Measurements from ENCODE around the gene INPP5K.

- TF ChIP-seq TAF1 (IDR thresholded peaks at IDR 0.05; ENCODE audit: borderline replicate concordance, insufficient read depth, low read length) (no peak), REST (IDR thresholded peaks at IDR 0.05; ENCODE audit: insufficient read depth in 1 of 2, low read depth in 2 of 2, low read length in 2 of 2) (no peak), POLR2AphosphoS5 (IDR thresholded peaks at IDR 0.05; ENCODE audit: low read depth, low read length) (no peak)
Measured at GRCh38 chr17:1511290-1511689, 5.1 kb downstream of the INPP5K start.

Data from PFSK-1 (cell line).